SK-N-SH treated with all-trans-retinoic acid at 6 μM for 48 hours (cell line): ENCODE measurements around the gene STK32B.

Source experiments
- ATAC-seq: fragments of 200-7000 bp; cut with Tn5 transposase; 3 replicates; pipeline ENCODE4 v1.9.1; 2020; ENCODE audit warnings: mild to moderate bottlenecking, moderate library complexity
- BACH2 ChIP-seq: fragments of 250-450 bp; sonication (Bioruptor Pico); IDR thresholded peaks from 2 replicates; pipeline ENCODE4 v1.9.0; 2021; ENCODE audit warnings: mild to moderate bottlenecking, borderline replicate concordance
- CREB5 ChIP-seq: fragments of 250-450 bp; sonication (Bioruptor Pico); IDR thresholded peaks from 2 replicates; pipeline ENCODE4 v1.5.1; 2020; ENCODE audit warnings: low read depth, mild to moderate bottlenecking, moderate library complexity
- CSDC2 ChIP-seq: fragments of 250-450 bp; sonication (Bioruptor Pico); IDR thresholded peaks from 2 replicates; pipeline ENCODE4 v1.5.0; 2020; ENCODE audit warnings: mild to moderate bottlenecking, moderate library complexity
- CSRNP3 ChIP-seq: fragments of 250-450 bp; sonication (Bioruptor Pico); IDR thresholded peaks from 2 replicates; pipeline ENCODE4 v1.5.1; 2021; ENCODE audit warnings: mild to moderate bottlenecking, moderate library complexity
- ESRRG ChIP-seq: fragments of 250-450 bp; sonication (Bioruptor Pico); IDR thresholded peaks from 2 replicates; pipeline ENCODE4 v1.6.1; 2021; ENCODE audit warnings: mild to moderate bottlenecking
- GLIS3 ChIP-seq: fragments of 250-450 bp; sonication (Bioruptor Pico); IDR thresholded peaks from 2 replicates; pipeline ENCODE4 v1.5.0; 2020; ENCODE audit warnings: mild to moderate bottlenecking, moderate library complexity
- ISL1 ChIP-seq: fragments of 250-450 bp; sonication (Bioruptor Pico); IDR thresholded peaks from 2 replicates; pipeline ENCODE4 v2.1.2; 2022; ENCODE audit warnings: mild to moderate bottlenecking, moderate library complexity
- OSR1 ChIP-seq: fragments of 250-450 bp; sonication (Bioruptor Pico); IDR thresholded peaks from 2 replicates; pipeline ENCODE4 v1.8.0; 2022; ENCODE audit warnings: moderate library complexity, mild to moderate bottlenecking, inconsistent platforms
- PATZ1 ChIP-seq: fragments of 250-450 bp; sonication (Bioruptor Pico); IDR thresholded peaks from 2 replicates; pipeline ENCODE4 v1.8.0; 2020; ENCODE audit warnings: mild to moderate bottlenecking, moderate library complexity, borderline replicate concordance
- RARB ChIP-seq: fragments of 250-450 bp; sonication (Bioruptor Pico); IDR thresholded peaks from 2 replicates; pipeline ENCODE4 v1.8.0; 2021; ENCODE audit warnings: mild to moderate bottlenecking, moderate library complexity
- SNAI2 ChIP-seq: fragments of 250-450 bp; sonication (Bioruptor Pico); IDR thresholded peaks from 2 replicates; pipeline ENCODE4 v1.5.0; 2020; ENCODE audit warnings: mild to moderate bottlenecking, moderate library complexity
- TOX ChIP-seq: fragments of 250-450 bp; sonication (Bioruptor Pico); IDR thresholded peaks from 2 replicates; pipeline ENCODE4 v1.8.0; 2021; ENCODE audit warnings: mild to moderate bottlenecking, moderate library complexity, borderline replicate concordance
- ZC3H10 ChIP-seq: fragments of 250-450 bp; sonication (Bioruptor Pico); IDR thresholded peaks from 2 replicates; pipeline ENCODE4 v1.5.1; 2021; ENCODE audit warnings: mild to moderate bottlenecking, moderate library complexity
- ZFP3 ChIP-seq: fragments of 250-450 bp; sonication (Bioruptor Pico); IDR thresholded peaks from 2 replicates; pipeline ENCODE4 v1.5.0; 2020; ENCODE audit warnings: mild to moderate bottlenecking, moderate library complexity
- ZFP30 ChIP-seq: fragments of 450-650 bp; formaldehyde crosslinking; IDR thresholded peaks from 2 replicates; pipeline ENCODE4 v1.5.0; 2022; ENCODE audit warnings: mild to moderate bottlenecking, moderate library complexity
- ZNF565 ChIP-seq: fragments of 450-650 bp; formaldehyde crosslinking; conservative IDR thresholded peaks from 2 replicates; pipeline ENCODE4 v1.5.0; 2020; ENCODE audit warnings: low read depth, mild to moderate bottlenecking, moderate library complexity
- ZNF70 ChIP-seq: fragments of 450-650 bp; formaldehyde crosslinking; IDR thresholded peaks from 2 replicates; pipeline ENCODE4 v1.5.0; 2020; ENCODE audit warnings: mild to moderate bottlenecking, moderate library complexity
- ZNF8 ChIP-seq: fragments of 450-650 bp; formaldehyde crosslinking; IDR thresholded peaks from 2 replicates; pipeline ENCODE4 v1.5.0; 2020; ENCODE audit warnings: mild to moderate bottlenecking, moderate library complexity
- TF ChIP-seq, protein P1 (sequence below): fragments of 250-450 bp; sonication (Bioruptor Pico); IDR thresholded peaks from 2 replicates; pipeline ENCODE4 v1.5.0; 2020; ENCODE audit warnings: mild to moderate bottlenecking, moderate library complexity
- TF ChIP-seq, protein P2 (sequence below): fragments of 250-450 bp; sonication (Bioruptor Pico); IDR thresholded peaks from 2 replicates; pipeline ENCODE4 v1.8.0; 2021; ENCODE audit warnings: low read depth, mild to moderate bottlenecking, moderate library complexity, borderline replicate concordance

STK32B gene

DNA sequence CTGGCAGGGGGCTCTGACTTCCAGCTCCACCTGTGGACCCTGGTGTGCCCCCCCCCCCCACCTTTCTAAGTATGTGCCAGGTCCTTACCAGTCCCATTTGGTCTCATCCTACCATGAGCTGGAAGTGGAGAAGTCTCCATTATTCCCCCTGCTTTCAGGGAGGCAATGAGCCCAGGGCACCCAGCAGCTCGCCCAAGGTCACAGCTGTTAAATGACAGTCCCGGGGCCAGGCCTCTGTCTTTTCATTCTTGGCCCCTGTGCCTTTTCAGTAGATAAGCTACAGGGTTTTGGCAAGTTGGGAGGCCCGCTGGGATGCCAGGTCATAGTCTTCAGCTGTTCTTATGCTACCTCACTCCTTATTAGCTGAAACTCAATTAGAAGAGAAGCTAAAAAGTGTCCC is 408.0 kb downstream of the STK32B start:
- ATAC-seq: no peak

DNA sequence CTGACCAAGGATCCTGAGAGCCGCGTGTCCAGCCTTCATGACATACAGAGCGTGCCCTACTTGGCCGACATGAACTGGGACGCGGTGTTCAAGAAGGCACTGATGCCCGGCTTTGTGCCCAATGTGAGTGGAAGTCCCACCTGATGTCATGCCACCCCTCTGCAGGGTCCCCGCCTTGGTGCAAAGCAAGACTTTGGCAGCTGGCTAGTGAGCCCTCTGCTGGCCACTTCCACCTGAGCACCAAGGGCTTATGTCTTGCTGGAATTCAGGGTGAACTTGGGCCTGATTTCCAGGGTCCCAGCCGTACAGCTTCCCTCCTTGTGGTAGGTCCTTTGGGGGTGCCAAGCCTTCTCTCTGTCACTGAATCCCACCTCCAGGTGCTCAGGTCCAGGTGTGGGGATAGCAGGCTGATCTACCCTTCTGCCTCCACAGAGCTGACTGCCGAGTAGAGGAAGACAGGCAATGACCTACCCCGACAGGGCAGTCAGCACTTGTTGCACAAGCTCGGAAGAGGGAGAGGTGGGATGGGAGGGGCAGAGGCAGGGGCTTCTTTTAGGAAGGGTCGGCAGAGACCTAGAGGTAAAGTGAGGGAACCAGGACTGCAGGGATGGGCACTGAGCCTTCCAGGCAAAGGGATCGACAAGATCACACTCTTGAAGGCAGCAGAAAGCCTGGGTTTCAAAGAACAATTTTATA is 409.0 kb downstream of the STK32B start:
- ATAC-seq: 0 out of 3 replicates have a peak, but pooled peaks have one; percentile 26

More for the DNA sequence above, 408.0 kb downstream of the STK32B start:
- TF ChIP-seq CREB5 (no peak), ZC3H10 (no peak), ESRRG (CRISPR knock-in tag) (no peak), CSDC2 (CRISPR knock-in tag) (no peak), RARB (CRISPR knock-in tag) (no peak), ZFP3 (CRISPR knock-in tag) (no peak), OSR1 (no peak), ZFP30 (CRISPR knock-in tag) (no peak), CSRNP3 (CRISPR knock-in tag) (no peak), BACH2 (CRISPR knock-in tag) (no peak), SNAI2 (CRISPR knock-in tag) (no peak), ISL1 (CRISPR knock-in tag) (no peak), GLIS3 (CRISPR knock-in tag) (no peak), ZNF70 (CRISPR knock-in tag) (no peak)
- TF ChIP-seq, protein P1, sequence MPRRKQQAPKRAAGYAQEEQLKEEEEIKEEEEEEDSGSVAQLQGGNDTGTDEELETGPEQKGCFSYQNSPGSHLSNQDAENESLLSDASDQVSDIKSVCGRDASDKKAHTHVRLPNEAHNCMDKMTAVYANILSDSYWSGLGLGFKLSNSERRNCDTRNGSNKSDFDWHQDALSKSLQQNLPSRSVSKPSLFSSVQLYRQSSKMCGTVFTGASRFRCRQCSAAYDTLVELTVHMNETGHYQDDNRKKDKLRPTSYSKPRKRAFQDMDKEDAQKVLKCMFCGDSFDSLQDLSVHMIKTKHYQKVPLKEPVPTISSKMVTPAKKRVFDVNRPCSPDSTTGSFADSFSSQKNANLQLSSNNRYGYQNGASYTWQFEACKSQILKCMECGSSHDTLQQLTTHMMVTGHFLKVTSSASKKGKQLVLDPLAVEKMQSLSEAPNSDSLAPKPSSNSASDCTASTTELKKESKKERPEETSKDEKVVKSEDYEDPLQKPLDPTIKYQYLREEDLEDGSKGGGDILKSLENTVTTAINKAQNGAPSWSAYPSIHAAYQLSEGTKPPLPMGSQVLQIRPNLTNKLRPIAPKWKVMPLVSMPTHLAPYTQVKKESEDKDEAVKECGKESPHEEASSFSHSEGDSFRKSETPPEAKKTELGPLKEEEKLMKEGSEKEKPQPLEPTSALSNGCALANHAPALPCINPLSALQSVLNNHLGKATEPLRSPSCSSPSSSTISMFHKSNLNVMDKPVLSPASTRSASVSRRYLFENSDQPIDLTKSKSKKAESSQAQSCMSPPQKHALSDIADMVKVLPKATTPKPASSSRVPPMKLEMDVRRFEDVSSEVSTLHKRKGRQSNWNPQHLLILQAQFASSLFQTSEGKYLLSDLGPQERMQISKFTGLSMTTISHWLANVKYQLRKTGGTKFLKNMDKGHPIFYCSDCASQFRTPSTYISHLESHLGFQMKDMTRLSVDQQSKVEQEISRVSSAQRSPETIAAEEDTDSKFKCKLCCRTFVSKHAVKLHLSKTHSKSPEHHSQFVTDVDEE: no peak
- TF ChIP-seq, protein P2, sequence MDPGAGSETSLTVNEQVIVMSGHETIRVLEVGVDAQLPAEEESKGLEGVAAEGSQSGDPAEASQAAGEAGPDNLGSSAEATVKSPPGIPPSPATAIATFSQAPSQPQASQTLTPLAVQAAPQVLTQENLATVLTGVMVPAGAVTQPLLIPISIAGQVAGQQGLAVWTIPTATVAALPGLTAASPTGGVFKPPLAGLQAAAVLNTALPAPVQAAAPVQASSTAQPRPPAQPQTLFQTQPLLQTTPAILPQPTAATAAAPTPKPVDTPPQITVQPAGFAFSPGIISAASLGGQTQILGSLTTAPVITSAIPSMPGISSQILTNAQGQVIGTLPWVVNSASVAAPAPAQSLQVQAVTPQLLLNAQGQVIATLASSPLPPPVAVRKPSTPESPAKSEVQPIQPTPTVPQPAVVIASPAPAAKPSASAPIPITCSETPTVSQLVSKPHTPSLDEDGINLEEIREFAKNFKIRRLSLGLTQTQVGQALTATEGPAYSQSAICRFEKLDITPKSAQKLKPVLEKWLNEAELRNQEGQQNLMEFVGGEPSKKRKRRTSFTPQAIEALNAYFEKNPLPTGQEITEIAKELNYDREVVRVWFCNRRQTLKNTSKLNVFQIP (CRISPR knock-in tag): no peak

More for the DNA sequence above, 409.0 kb downstream of the STK32B start:
- TF ChIP-seq ZNF8 (CRISPR knock-in tag) (no peak), CSRNP3 (CRISPR knock-in tag) (no peak), PATZ1 (CRISPR knock-in tag) (no peak), CSDC2 (CRISPR knock-in tag) (no peak), TOX (CRISPR knock-in tag) (no peak), CREB5 (no peak), GLIS3 (CRISPR knock-in tag) (no peak), ISL1 (CRISPR knock-in tag) (no peak), ZFP30 (CRISPR knock-in tag) (no peak), BACH2 (CRISPR knock-in tag) (no peak), SNAI2 (CRISPR knock-in tag) (no peak), ZNF70 (CRISPR knock-in tag) (no peak), ZNF565 (CRISPR knock-in tag) (no peak)
- TF ChIP-seq, protein P2 (CRISPR knock-in tag): no peak
